Left ventricle myocardium inferior (tissue), 1 donor: ENCODE results near the gene TUBGCP2. TPM values are rescaled to one million over a fixed set of nuclear protein-coding genes. Genes with fewer than 3 reads are reported as not detected.
A peak's percentile ranks its signal among the peaks of the same experiment; 100 is the strongest.
"Not testable (repeated sequence)": the region's sequence is repeated elsewhere in the genome, so short reads cannot be mapped to it uniquely, and the experiment has no call there.

Experiments
- DNase-seq: peaks from one replicate; pipeline ENCODE4 v3.0.0-alpha.2; 2020
- H3K27ac ChIP-seq: fragments of 200-600 bp; replicated peaks from 2 replicates; pipeline ENCODE4 v1.8.0; 2021
- H3K27me3 ChIP-seq: fragments of 200-600 bp; 2 replicates; pipeline ENCODE4 v1.8.0; 2021; ENCODE audit warnings: low read depth
- H3K36me3 ChIP-seq: fragments of 200-600 bp; 2 replicates; pipeline ENCODE4 v1.8.0; 2021
- H3K4me1 ChIP-seq: fragments of 200-600 bp; 2 replicates; pipeline ENCODE4 v1.8.0; 2021
- H3K4me3 ChIP-seq: fragments of 200-600 bp; 2 replicates; pipeline ENCODE4 v1.8.0; 2021; ENCODE audit warnings: mild to moderate bottlenecking, moderate library complexity
- H3K9me3 ChIP-seq: fragments of 200-600 bp; replicated peaks from 2 replicates; pipeline ENCODE4 v1.8.0; 2021
- CTCF ChIP-seq: fragments of 200-600 bp; IDR thresholded peaks from 2 replicates; pipeline ENCODE4 v1.8.0; 2021; ENCODE audit warnings: antibody characterized with exemption, mild to moderate bottlenecking, borderline replicate concordance
- intact Hi-C: fragments of 100-400 bp; cut with micrococcal nuclease; formaldehyde crosslinking; loops from one replicate; pipeline ENCODE4 v1.11.0; 2022
- total RNA-seq: library from RNA; stranded (reverse); fragmentation: NEBNext Ultra II Directional; extraction: Animal tissue kit (Norgen Biotek cat#: 25700); gene quantifications from one replicate; pipeline ENCODE4 v1.2.1, GENCODE V29; 2021
- donor health status: DM: no; HTN: yes; CAD: no; lungs with severe emphysema.

TUBGCP2 gene
- total RNA-seq, 1 donor from 2014 or later, result 38.9 TPM

- Histone ChIP-seq H3K4me3 (peak overlapping the region; percentile 43), H3K36me3 (no peaks in the 10 kb centered on the region), H3K4me1 (peaks cover 20% of the 10 kb centered on the region), H3K27ac (no peak overlapping the region), H3K9me3 (no peaks in the 10 kb centered on the region), H3K27me3 (peaks cover 99% of the 10 kb centered on the region)
- intact Hi-C loops, result no loop called here
- TF ChIP-seq CTCF, result no peak
- DNase-seq, result no peak
Observed at GRCh38 chr10:133236401-133237240, 72.1 kb downstream of the TUBGCP2 start.

- Histone ChIP-seq H3K27ac (no peak overlapping the region), H3K27me3 (peaks cover 99% of the 10 kb centered on the region), H3K4me1 (peaks cover 20% of the 10 kb centered on the region), H3K4me3 (peak overlapping the region; percentile 43), H3K36me3 (no peaks in the 10 kb centered on the region), H3K9me3 (no peaks in the 10 kb centered on the region)
- intact Hi-C loops, result no loop called here
- DNase-seq, result no peak
- TF ChIP-seq CTCF, result no peak
Observed at GRCh38 chr10:133235932-133236331, 72.7 kb downstream of the TUBGCP2 start.

- intact Hi-C loops, result no loop called here
- TF ChIP-seq CTCF, result no peak
- Histone ChIP-seq H3K36me3 (no peaks in the 10 kb centered on the region), H3K4me3 (peak overlapping the region; percentile 43), H3K27me3 (peaks cover 99% of the 10 kb centered on the region), H3K9me3 (no peaks in the 10 kb centered on the region), H3K27ac (peak overlapping the region; percentile 27), H3K4me1 (peaks cover 24% of the 10 kb centered on the region)
- DNase-seq, result no peak
Observed at GRCh38 chr10:133235265-133235855, 73.3 kb downstream of the TUBGCP2 start.

- DNase-seq, H3K9me3 ChIP-seq, intact Hi-C loops, H3K27ac ChIP-seq, H3K36me3 ChIP-seq, H3K4me3 ChIP-seq: not testable (repeated sequence)
- peaks cover 26% of the 10 kb centered on the region for H3K4me1 ChIP-seq
- H3K27me3 ChIP-seq, result peaks cover 99% of the 10 kb centered on the region
Observed at GRCh38 chr10:133234796-133235195, 73.9 kb downstream of the TUBGCP2 start.

GRCh38 chr10:133231946-133232574 lies 76.6 kb downstream of the TUBGCP2 start:
- no peak overlapping the region for H3K27ac ChIP-seq
- H3K9me3 ChIP-seq, result no peaks in the 10 kb centered on the region
- no peak overlapping the region for H3K4me3 ChIP-seq
- TF ChIP-seq CTCF, result no peak
- no peak for DNase-seq
- peaks cover 99% of the 10 kb centered on the region for H3K27me3 ChIP-seq
- H3K4me1 ChIP-seq, result peaks cover 24% of the 10 kb centered on the region
- H3K36me3 ChIP-seq, result no peaks in the 10 kb centered on the region
- intact Hi-C loops, result no loop called here
